ENCODE results near the gene UROD. TPM values are rescaled to one million over a fixed set of nuclear protein-coding genes. Genes with fewer than 3 reads are reported as not detected.
A peak's percentile ranks its signal among the peaks of the same experiment; 100 is the strongest.

Gene UROD
- total RNA-seq, 4 donors from 2014 or later: 45.4 to 65.9 (median 57.2) TPM

DNA sequence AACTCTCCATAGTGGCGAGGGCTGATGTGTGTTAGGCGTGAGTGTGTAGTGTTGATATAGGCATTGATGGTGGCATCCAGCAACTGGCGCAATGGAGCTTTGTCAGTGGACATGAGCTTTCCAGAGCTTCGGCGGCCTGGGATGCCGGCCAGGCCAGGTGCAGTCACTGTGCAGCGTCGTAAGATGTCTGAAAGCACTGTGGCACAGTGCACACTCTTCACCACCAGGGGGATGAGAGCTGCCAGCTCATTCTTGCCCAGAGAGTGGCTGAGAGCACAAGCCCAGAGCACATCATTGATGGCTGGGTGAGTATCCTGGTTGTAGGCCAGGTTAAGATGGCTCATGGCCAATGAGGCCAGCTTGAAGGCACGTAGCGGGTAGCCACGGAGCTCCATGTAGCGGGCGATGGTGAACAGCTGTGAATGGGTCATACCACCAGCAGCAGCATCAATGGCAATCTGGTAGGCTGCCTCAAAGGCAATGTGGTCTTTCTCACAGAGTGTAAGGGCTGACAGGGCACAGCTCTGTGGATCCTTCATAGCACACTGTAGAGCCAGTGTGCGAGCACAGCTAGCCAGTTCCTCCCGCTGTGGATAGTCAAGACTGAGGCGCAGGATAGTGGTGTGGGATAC lies 6.7 kb downstream of the UROD start:
- TF ChIP-seq CTCF (IDR thresholded peaks at IDR 0.05) (peak; percentile 48 to 79), EP300 (IDR thresholded peaks at IDR 0.05) (no peak), POLR2AphosphoS5 (IDR thresholded peaks at IDR 0.05) (no peak)
- peaks cover 12% of the 10 kb centered on the region for H3K4me1 ChIP-seq
- no peaks in the 10 kb centered on the region for H3K9me3 ChIP-seq
- H3K27me3 ChIP-seq: no peaks in the 10 kb centered on the region
- H3K27ac ChIP-seq: no peak overlapping the region
- DNase-seq (ENCODE audit: low spot score in 2 of 2): peak in 1 of 2 donors; percentile 64
- H3K4me3 ChIP-seq: no peak overlapping the region
- WGBS: 61% methylated on average over 14 of the region's 16 CpGs
- H3K36me3 ChIP-seq: peaks cover 8% of the 10 kb centered on the region

GRCh38 chr1:45023663-45024062 lies 11.6 kb downstream of the UROD start:
- DNase-seq (ENCODE audit: low spot score in 2 of 2): no peak
- Histone ChIP-seq H3K9me3 (no peaks in the 10 kb centered on the region), H3K4me3 (no peak overlapping the region), H3K27me3 (no peaks in the 10 kb centered on the region), H3K4me1 (no peaks in the 10 kb centered on the region), H3K27ac (no peak overlapping the region), H3K36me3 (no peaks in the 10 kb centered on the region)
- WGBS: 92% methylated on average over 1 of the region's 1 CpG
- TF ChIP-seq CTCF (IDR thresholded peaks at IDR 0.05) (no peak), POLR2A (IDR thresholded peaks at IDR 0.05) (no peak), EP300 (IDR thresholded peaks at IDR 0.05) (no peak), POLR2AphosphoS5 (IDR thresholded peaks at IDR 0.05) (no peak)

GRCh38 chr1:45026446-45026845 lies 14.4 kb downstream of the UROD start:
- Histone ChIP-seq H3K36me3 (no peaks in the 10 kb centered on the region), H3K4me3 (no peak overlapping the region), H3K27me3 (no peaks in the 10 kb centered on the region), H3K4me1 (no peaks in the 10 kb centered on the region), H3K9me3 (no peaks in the 10 kb centered on the region), H3K27ac (no peak overlapping the region)
- no peak for TF ChIP-seq CTCF (IDR thresholded peaks at IDR 0.05)
- TF ChIP-seq EP300 (IDR thresholded peaks at IDR 0.05): no peak
- no peak for TF ChIP-seq POLR2A (IDR thresholded peaks at IDR 0.05)
- no peak for TF ChIP-seq POLR2AphosphoS5 (IDR thresholded peaks at IDR 0.05)
- DNase-seq (ENCODE audit: low spot score in 2 of 2): no peak
- 73% methylated on average over 1 of the region's 1 CpG for WGBS

GRCh38 chr1:45032837-45033236 lies 20.8 kb downstream of the UROD start:
- no peak for TF ChIP-seq POLR2A (IDR thresholded peaks at IDR 0.05)
- no peak for TF ChIP-seq CTCF (IDR thresholded peaks at IDR 0.05)
- no peak for TF ChIP-seq POLR2AphosphoS5 (IDR thresholded peaks at IDR 0.05)
- TF ChIP-seq EP300 (IDR thresholded peaks at IDR 0.05): no peak
- H3K9me3 ChIP-seq: no peaks in the 10 kb centered on the region
- H3K4me1 ChIP-seq: peaks cover 4% of the 10 kb centered on the region
- no peak overlapping the region for H3K4me3 ChIP-seq
- H3K27me3 ChIP-seq: no peaks in the 10 kb centered on the region
- 61% methylated on average over 2 of the region's 2 CpGs for WGBS
- no peaks in the 10 kb centered on the region for H3K36me3 ChIP-seq
- DNase-seq (ENCODE audit: low spot score in 2 of 2): no peak
- H3K27ac ChIP-seq: no peak overlapping the region

- no peaks in the 10 kb centered on the region for H3K27me3 ChIP-seq
- no peak for DNase-seq (ENCODE audit: low spot score in 2 of 2)
- no peak overlapping the region for H3K27ac ChIP-seq
- TF ChIP-seq POLR2AphosphoS5 (IDR thresholded peaks at IDR 0.05): no peak
- TF ChIP-seq EP300 (IDR thresholded peaks at IDR 0.05): no peak
- no peak overlapping the region for H3K4me3 ChIP-seq
- peaks cover 4% of the 10 kb centered on the region for H3K4me1 ChIP-seq
- no peaks in the 10 kb centered on the region for H3K36me3 ChIP-seq
- WGBS: 90% methylated on average over 1 of the region's 1 CpG
- H3K9me3 ChIP-seq: no peaks in the 10 kb centered on the region
These were observed 21.3 kb downstream of the UROD start for GRCh38 chr1:45033356-45033755.
